HG03469 (cell line): ENCODE results near the gene MIEF2.
"Not testable (repeated sequence)": the region's sequence is repeated elsewhere in the genome, so short reads cannot be mapped to it uniquely, and the experiment has no call there.

Experiments used
- ATAC-seq: cut with Tn5 transposase; IDR thresholded peaks from one replicate; pipeline ENCODE4 v1.9.1; 2021; ENCODE audit warnings: mild to moderate bottlenecking, moderate library complexity, moderate number of reproducible peaks; ENCODE audit not compliant: unreplicated experiment

MIEF2 gene

DNA sequence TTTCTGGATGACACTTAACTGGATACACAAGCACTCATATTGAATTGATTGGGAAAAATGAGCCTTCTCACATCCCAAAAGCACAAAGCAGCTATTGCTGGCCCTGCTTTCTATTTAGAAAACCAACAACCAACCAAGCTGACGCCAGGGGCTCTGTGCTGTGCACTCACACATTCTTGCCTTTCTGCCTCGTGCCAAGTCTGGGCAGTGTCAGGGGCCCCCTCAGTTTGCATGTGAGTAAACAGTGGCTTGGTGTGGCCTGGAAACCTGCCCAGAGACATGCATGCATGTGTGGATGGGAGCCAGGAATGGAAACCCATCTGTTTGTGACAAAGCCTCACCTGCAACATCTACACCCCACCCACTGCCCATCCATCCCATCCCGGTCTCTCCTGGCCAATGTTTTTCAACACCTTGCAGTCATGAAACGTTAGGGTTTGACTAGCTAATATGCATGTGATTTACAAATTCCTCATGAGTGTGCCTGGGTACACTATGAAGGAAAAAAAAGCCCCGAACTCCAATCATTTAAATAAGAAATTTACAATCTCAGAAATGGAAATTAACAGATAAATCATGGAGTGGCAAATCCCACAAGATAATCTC, 20.4 kb downstream of the MIEF2 start:
- no peak for ATAC-seq

- ATAC-seq: no peak
Measured at GRCh38 chr17:18281788-18282187, 21.3 kb downstream of the MIEF2 start.

DNA sequence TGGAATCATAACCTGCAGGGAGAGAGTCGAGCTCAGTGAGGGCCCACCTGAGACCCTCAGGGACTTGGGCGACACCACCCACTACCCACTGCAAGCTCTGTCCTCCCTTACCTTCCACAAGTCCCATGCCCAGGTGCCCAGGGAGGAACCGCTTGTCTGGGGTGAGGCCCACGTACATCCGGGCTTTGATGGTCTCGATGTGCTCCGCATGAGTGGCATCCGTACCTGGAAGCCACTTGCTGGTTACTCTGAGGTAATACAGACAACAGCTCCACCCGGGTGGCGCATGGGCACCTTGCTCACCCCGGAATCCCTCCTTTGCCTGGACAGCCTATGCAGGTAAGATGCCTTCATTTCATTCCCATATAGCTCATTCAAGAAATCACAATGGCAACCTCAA, 24.8 kb downstream of the MIEF2 start:
- no peak for ATAC-seq

GRCh38 chr17:18291718-18292540, 31.5 kb downstream of the MIEF2 start:
- ATAC-seq: no peak

DNA sequence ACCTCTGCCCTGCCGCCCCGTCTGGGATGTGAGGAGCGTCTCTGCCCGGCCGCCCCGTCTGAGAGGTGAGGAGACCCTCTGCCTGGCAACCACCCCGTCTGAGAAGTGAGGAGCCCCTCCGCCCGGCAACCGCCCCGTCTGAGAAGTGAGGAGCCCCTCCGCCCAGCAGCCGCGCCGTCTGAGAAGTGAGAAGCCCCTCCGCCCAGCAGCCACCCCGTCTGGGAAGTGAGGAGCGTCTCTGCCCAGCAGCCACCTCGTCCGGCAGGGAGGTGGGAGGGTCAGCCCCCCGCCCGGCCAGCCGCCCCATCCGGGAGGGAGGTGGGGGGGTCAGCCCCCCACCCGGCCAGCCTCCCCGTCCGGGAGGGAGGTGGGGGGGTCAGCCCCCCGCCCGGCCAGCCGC, 37.6 kb downstream of the MIEF2 start:
- ATAC-seq: not testable (repeated sequence)

- no peak for ATAC-seq
Measured at GRCh38 chr17:18300725-18301480, 40.4 kb downstream of the MIEF2 start.

DNA sequence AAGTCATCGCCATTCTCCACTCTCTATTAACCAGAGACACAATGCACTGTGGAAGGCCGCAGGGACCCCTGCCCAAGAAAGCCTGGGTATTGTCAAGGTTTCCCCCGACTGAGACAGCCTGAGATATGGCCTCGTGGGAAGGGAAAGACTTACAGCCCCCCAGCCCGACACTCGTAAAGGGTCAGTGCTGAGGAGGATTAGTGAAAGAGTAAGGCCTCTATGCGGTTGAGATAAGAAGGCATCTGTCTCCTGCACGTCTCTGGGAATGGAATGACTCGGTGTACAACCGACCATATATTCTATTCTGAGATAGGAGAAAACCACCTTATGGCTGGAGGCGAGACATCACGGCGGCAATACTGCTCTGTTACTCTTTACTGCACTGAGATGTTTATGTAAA, 42.7 kb downstream of the MIEF2 start:
- ATAC-seq: not testable (repeated sequence)

DNA sequence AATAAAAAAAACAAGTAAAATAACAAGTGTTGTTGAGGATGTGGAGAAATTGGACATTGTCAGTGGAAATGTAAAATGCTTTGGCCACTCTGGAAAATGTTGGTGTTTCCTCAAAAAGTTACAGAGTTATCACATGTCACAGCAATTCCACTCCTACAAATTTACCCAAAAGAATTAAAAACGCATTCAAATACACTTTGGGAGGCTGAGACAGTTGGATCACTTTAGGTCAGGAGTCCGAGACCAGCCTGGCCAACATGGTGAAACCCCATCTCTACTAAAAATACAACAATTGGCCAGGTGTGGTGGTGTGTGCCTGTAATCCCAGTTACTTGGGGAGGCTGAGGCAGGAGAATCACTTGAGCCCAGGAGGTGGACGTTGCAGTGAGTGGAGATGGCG, 48.7 kb downstream of the MIEF2 start:
- ATAC-seq: no peak

DNA sequence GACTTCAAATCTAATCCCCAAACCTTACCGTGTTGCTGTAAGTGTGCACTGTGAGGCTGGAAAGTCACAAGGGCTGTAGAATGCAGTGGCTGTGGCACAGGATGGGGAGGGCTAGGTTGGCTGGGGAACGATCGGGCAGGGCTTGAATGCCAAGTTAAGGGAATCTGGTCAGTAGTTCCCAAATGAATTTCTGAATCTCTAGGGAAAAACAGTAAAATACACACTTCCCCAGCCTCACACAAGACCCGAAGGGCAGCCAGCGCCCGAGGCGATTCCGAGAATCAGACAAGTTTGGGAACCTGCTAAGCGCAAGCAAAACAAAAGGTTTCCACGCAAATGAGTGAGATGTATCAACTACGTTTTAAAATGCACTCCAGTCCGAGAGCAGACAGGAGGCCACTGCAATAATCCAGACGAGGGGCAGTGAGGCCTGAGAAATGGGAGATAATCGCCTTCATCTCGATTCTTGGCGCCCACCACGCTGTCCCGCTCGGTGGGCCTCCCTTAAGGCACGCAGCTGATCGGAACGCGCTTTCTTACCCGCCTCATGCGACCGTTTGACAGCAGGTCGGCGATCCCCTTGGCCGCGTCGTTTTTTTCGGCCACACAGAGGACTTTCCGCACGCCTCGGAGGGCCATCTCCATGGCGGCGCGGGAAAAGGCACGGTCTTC, 53.7 kb downstream of the MIEF2 start:
- ATAC-seq: peak; percentile 10

- ATAC-seq: peak; percentile 43
Measured at GRCh38 chr17:18314731-18315561, 54.5 kb downstream of the MIEF2 start, which contains the start of the genes SMCR8 and TOP3A. TSS of gene SMCR8 (plus strand) at chr17:18315293. CDS start at chr17:18315790, 497 bp downstream. TSS of gene TOP3A (minus strand) at chr17:18314994. CDS start at chr17:18314778, 216 bp downstream.

DNA sequence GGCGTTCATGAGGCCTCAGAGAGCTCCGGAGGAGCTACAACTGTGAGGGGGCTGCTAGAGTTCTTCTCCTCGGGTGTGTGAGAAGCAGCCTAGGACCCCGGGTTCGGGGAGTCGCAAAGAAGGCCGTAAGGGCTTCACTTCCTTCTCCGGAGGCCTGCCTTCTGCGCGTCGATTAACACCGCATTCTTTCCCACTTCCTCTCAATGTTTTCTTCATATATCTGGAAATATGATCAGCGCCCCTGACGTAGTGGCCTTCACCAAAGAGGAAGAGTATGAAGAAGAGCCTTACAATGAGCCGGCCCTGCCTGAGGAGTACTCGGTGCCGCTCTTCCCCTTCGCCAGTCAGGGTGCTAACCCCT, 55.1 kb downstream of the MIEF2 start:
- peak; percentile 4 for ATAC-seq

DNA sequence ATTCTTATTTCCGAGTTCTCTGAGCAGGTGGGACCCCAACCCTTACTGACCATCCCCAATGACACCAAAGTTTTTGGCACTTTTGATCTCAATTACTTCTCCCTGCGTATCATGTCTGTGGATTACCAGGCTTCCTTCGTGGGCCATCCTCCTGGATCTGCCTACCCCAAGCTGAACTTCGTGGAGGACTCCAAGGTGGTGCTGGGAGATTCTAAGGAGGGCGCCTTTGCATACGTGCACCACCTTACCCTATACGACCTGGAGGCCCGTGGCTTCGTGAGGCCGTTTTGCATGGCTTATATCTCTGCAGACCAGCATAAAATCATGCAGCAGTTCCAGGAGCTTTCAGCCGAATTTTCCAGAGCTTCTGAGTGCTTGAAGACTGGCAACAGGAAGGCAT, 55.5 kb downstream of the MIEF2 start:
- no peak for ATAC-seq
